CD14-positive monocyte (primary cell): Measurements from ENCODE around the gene NUBPL. TPM values are rescaled to one million over a fixed set of nuclear protein-coding genes. Genes with fewer than 3 reads are reported as not detected.

Experiments used
- DNase-seq, 3 donors: peaks; one replicate each; pipeline ENCODE4 v3.0.0-alpha.2; 2011 to 2022
- H2AFZ ChIP-seq: 2 replicates; pipeline ENCODE4 v1.6.0; 2012; ENCODE audit warnings: mild to moderate bottlenecking, low read depth, low read length, inconsistent platforms; ENCODE audit not compliant: insufficient read depth, poor library complexity, severe bottlenecking
- H3K27ac ChIP-seq, 2 donors: 1 replicate in 1 of 2; 2 replicates in 1 of 2; pipeline ENCODE4 v1.5.1; 2012 to 2013; ENCODE audit warnings: low read length in 2 of 2, control low read depth in 1 of 2, inconsistent platforms in 1 of 2, low read depth in 1 of 2, mild to moderate bottlenecking in 1 of 2
- H3K27me3 ChIP-seq, 2 donors: one replicate each; pipeline versions ENCODE4 v1.6.0 to v1.6.1; 2011 to 2013; ENCODE audit warnings: low read length in 2 of 2; ENCODE audit not compliant: control insufficient read depth in 2 of 2, insufficient read depth in 2 of 2
- H3K36me3 ChIP-seq, 2 donors: replicated peaks in 1 of 2; 1 replicate in 1 of 2; 2 replicates in 1 of 2; pipeline versions ENCODE4 v1.5.1 to v1.6.1; 2012 to 2013; ENCODE audit warnings: low read length in 2 of 2, control low read depth in 1 of 2, inconsistent platforms in 1 of 2, mild to moderate bottlenecking in 1 of 2; ENCODE audit not compliant: insufficient read depth in 2 of 2, control insufficient read depth in 1 of 2
- H3K4me1 ChIP-seq, 2 donors: 1 replicate in 1 of 2; 2 replicates in 1 of 2; pipeline versions ENCODE4 v1.5.1 to v1.6.1; 2012 to 2013; ENCODE audit warnings: low read length in 2 of 2, control low read depth in 1 of 2, inconsistent platforms in 1 of 2, mild to moderate bottlenecking in 1 of 2, moderate library complexity in 1 of 2; ENCODE audit not compliant: insufficient read depth in 2 of 2, control insufficient read depth in 1 of 2
- H3K4me2 ChIP-seq: replicated peaks from 2 replicates; pipeline ENCODE3; 2012; ENCODE audit warnings: low read length, moderate library complexity, mild to moderate bottlenecking; ENCODE audit not compliant: poor library complexity, severe bottlenecking; ENCODE audit errors: extremely low read depth
- H3K4me3 ChIP-seq, 3 experiments: fragments of 200-600 bp in 1 of 3; sonication (generic) in 1 of 3; replicated peaks in 1 of 3; 1 replicate in 2 of 3; 2 replicates in 1 of 3; pipeline ENCODE4 v1.5.1; 2011 to 2013; ENCODE audit warnings: low read length in 3 of 3, mild to moderate bottlenecking in 3 of 3, control low read depth in 2 of 3, low read depth in 2 of 3, inconsistent platforms in 1 of 3, moderate library complexity in 1 of 3
- H3K79me2 ChIP-seq: 2 replicates; pipeline ENCODE4 v1.6.0; 2012; ENCODE audit warnings: mild to moderate bottlenecking, control low read depth, inconsistent platforms, low read length, moderate library complexity; ENCODE audit not compliant: insufficient read depth
- H3K9ac ChIP-seq: 2 replicates; pipeline ENCODE4 v1.6.0; 2017; ENCODE audit warnings: low read length, mild to moderate bottlenecking; ENCODE audit not compliant: insufficient read depth, poor library complexity, severe bottlenecking
- H3K9me3 ChIP-seq, 2 donors: replicated peaks in 1 of 2; 1 replicate in 1 of 2; 2 replicates in 1 of 2; pipeline versions ENCODE4 v1.5.1 to v1.6.1; 2012 to 2013; ENCODE audit warnings: low read length in 2 of 2, control low read depth in 1 of 2; ENCODE audit not compliant: control insufficient read depth in 1 of 2, insufficient read depth in 1 of 2
- H4K20me1 ChIP-seq: 2 replicates; pipeline ENCODE4 v1.6.0; 2012; ENCODE audit warnings: mild to moderate bottlenecking, low read length, control low read depth, moderate library complexity; ENCODE audit not compliant: insufficient read depth
- H3K27ac Mint-ChIP-seq, 7 donors: one replicate each; pipeline ENCODE4 v1.8.0; 2020; ENCODE audit warnings: mild to moderate bottlenecking in 7 of 7, mixed read lengths in 7 of 7, moderate library complexity in 6 of 7, inconsistent platforms in 2 of 7
- H3K27me3 Mint-ChIP-seq, 3 donors: one replicate each; pipeline ENCODE4 v1.8.0; 2021 to 2022; ENCODE audit warnings: low read depth in 3 of 3, mild to moderate bottlenecking in 3 of 3, mixed read lengths in 3 of 3, moderate library complexity in 3 of 3, inconsistent platforms in 1 of 3
- H3K36me3 Mint-ChIP-seq, 2 donors: one replicate each; pipeline ENCODE4 v1.8.0; 2020; ENCODE audit warnings: mixed read lengths in 2 of 2, inconsistent platforms in 1 of 2, mild to moderate bottlenecking in 1 of 2
- H3K4me1 Mint-ChIP-seq: one replicate; pipeline ENCODE4 v1.8.0; 2020; ENCODE audit warnings: mild to moderate bottlenecking, mixed read lengths
- H3K4me3 Mint-ChIP-seq, 2 donors: one replicate each; pipeline ENCODE4 v1.8.0; 2020; ENCODE audit warnings: mild to moderate bottlenecking in 2 of 2, mixed read lengths in 2 of 2, moderate library complexity in 1 of 2
- H3K9me3 Mint-ChIP-seq, 7 donors: one replicate each; pipeline ENCODE4 v1.8.0; 2020 to 2022; ENCODE audit warnings: mixed read lengths in 7 of 7, mild to moderate bottlenecking in 6 of 7, moderate library complexity in 6 of 7, inconsistent platforms in 2 of 7
- CTCF ChIP-seq: fragments of 200-600 bp; IDR thresholded peaks from one replicate; pipeline ENCODE4 v1.8.0; 2022; ENCODE audit warnings: antibody characterized with exemption, mild to moderate bottlenecking
- WGBS: methylation state at CpG from one replicate; pipeline ENCODE4 v1.1.5; 2013; ENCODE audit warnings: missing lambda C conversion rate; ENCODE audit not compliant: insufficient coverage; 5-methylcytosine and 5-hydroxymethylcytosine counted together
- intact Hi-C, 2 donors: fragments of 100-400 bp; cut with micrococcal nuclease; formaldehyde crosslinking; loops; one replicate each; pipeline versions ENCODE4 v1.15.0 to v1.15.1; 2023
- polyA plus RNA-seq, 3 donors: library from polyadenylated mRNA; depleted of rRNA in 1 of 3; unstranded in 2 of 3; stranded (reverse) in 1 of 3; fragments of 300-500 nt in 2 of 3; fragments of >200 nt in 1 of 3; fragmentation: Illumina TruSeq in 2 of 3; gene quantifications; 1 replicate in 2 of 3; 2 replicates in 1 of 3; pipeline ENCODE4 v1.2.3, GENCODE V29; 2012 to 2021

NUBPL gene
- polyA plus RNA-seq, 3 donors = 0.75 to 2.4 (median 2.3) TPM

GRCh38 chr14:31702130-31702529, 140.9 kb downstream of the NUBPL start:
- no peaks in the 10 kb centered on the region for H4K20me1 ChIP-seq
- no peak overlapping the region for H2AFZ ChIP-seq
- no peaks in the 10 kb centered on the region for H3K27me3 ChIP-seq
- Mint-ChIP-seq H3K36me3 (peaks cover 6 to 21% of the 10 kb centered on the region in 2 donors), H3K27me3 (no peaks in the 10 kb centered on the region), H3K9me3 (peaks cover 33 to 51% (median 42%) of the 10 kb centered on the region in 7 donors), H3K27ac (no peak overlapping the region), H3K4me3 (no peak overlapping the region), H3K4me1 (no peaks in the 10 kb centered on the region)
- H3K79me2 ChIP-seq = no peaks in the 10 kb centered on the region
- H3K36me3 ChIP-seq = no peaks in the 10 kb centered on the region
- WGBS = 100% methylated on average over 1 of the region's 2 CpGs
- no peak overlapping the region for H3K4me3 ChIP-seq
- no peak overlapping the region for H3K27ac ChIP-seq
- H3K9ac ChIP-seq = no peak overlapping the region
- no peak for DNase-seq
- no peak overlapping the region for H3K4me2 ChIP-seq
- TF ChIP-seq CTCF = no peak
- H3K9me3 ChIP-seq = peaks cover 17 to 49% of the 10 kb centered on the region in 2 donors
- no peaks in the 10 kb centered on the region for H3K4me1 ChIP-seq
- intact Hi-C loops = no loop called here

DNA sequence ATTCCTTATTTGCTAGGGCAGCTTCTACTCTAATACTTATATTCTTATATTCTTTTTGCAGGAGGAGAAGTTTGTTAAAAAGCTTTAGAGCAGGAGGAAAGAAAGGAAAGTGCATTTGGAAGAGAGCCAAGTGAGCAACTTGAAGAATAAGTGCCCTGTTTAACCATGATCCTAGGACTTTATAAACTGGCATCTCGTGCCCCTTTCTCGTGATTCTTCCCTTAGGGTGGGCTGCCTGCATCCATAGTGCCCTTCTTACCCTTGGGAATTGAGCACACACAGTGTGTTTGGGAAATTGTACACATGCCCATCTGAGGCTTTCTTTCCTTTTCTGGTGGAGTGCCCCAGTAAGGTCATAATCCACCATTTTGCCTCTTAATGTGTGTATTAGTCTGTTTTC, 141.9 kb downstream of the NUBPL start:
- no peaks in the 10 kb centered on the region for H4K20me1 ChIP-seq
- no peak overlapping the region for H3K9ac ChIP-seq
- WGBS = no CpG with 5 or more reads among the region's 2 CpGs
- H3K4me3 Mint-ChIP-seq = no peak overlapping the region
- intact Hi-C loops = no loop called here
- H3K4me2 ChIP-seq = no peak overlapping the region
- H3K4me1 ChIP-seq = no peaks in the 10 kb centered on the region
- no peak for TF ChIP-seq CTCF
- H3K27ac ChIP-seq = no peak overlapping the region
- H3K36me3 Mint-ChIP-seq = peaks cover 6 to 21% of the 10 kb centered on the region in 2 donors
- no peaks in the 10 kb centered on the region for H3K79me2 ChIP-seq
- H3K27ac Mint-ChIP-seq = no peak overlapping the region
- peaks cover 36 to 55% (median 45%) of the 10 kb centered on the region in 7 donors for H3K9me3 Mint-ChIP-seq
- H3K4me1 Mint-ChIP-seq = no peaks in the 10 kb centered on the region
- peaks cover 17 to 55% of the 10 kb centered on the region in 2 donors for H3K9me3 ChIP-seq
- no peaks in the 10 kb centered on the region for H3K27me3 Mint-ChIP-seq
- H2AFZ ChIP-seq = no peak overlapping the region
- no peaks in the 10 kb centered on the region for H3K27me3 ChIP-seq
- H3K4me3 ChIP-seq = no peak overlapping the region
- DNase-seq = no peak
- no peaks in the 10 kb centered on the region for H3K36me3 ChIP-seq
